ENCODE measurements around the gene SEPTIN10. TPM values are rescaled to one million over a fixed set of nuclear protein-coding genes. Genes with fewer than 3 reads are reported as not detected.

SEPTIN10 gene
- total RNA-seq, 3 donors from 2014 or later = 93.5 to 116 (median 100) TPM

GRCh38 chr2:109507217-109507616 is 106.5 kb downstream of the SEPTIN10 start:
- DNase-seq (ENCODE audit: low spot score in 2 of 2) = no peak
- no peak for TF ChIP-seq POLR2AphosphoS5 (IDR thresholded peaks at IDR 0.05)
- no peak for TF ChIP-seq POLR2A (IDR thresholded peaks at IDR 0.05)
- no peak for TF ChIP-seq CTCF (IDR thresholded peaks at IDR 0.05)

GRCh38 chr2:109503191-109503590 is 110.6 kb downstream of the SEPTIN10 start:
- intact Hi-C loops (cut with DNase I; ENCODE audit: low total_unique reads) = no loop called here
- Histone ChIP-seq H3K27ac (no peak overlapping the region), H3K4me1 (no peaks in the 10 kb centered on the region), H3K9me3 (peaks cover 7 to 9% of the 10 kb centered on the region in 2 donors), H3K4me3 (no peak overlapping the region), H3K27me3 (no peaks in the 10 kb centered on the region), H3K36me3 (no peaks in the 10 kb centered on the region)
- no peak for DNase-seq (ENCODE audit: low spot score in 2 of 2)
- TF ChIP-seq POLR2A (IDR thresholded peaks at IDR 0.05) = no peak
- no peak for TF ChIP-seq POLR2AphosphoS5 (IDR thresholded peaks at IDR 0.05)
- no peak for TF ChIP-seq CTCF (IDR thresholded peaks at IDR 0.05)

More at GRCh38 chr2:109507217-109507616, 106.5 kb downstream of the SEPTIN10 start:
- Histone ChIP-seq H3K36me3 (no peaks in the 10 kb centered on the region), H3K4me3 (no peak overlapping the region), H3K9me3 (peaks cover 7 to 9% of the 10 kb centered on the region in 2 donors), H3K27ac (no peak overlapping the region), H3K27me3 (no peaks in the 10 kb centered on the region), H3K4me1 (no peaks in the 10 kb centered on the region)
- intact Hi-C loops (cut with DNase I; ENCODE audit: low total_unique reads) = no loop called here

- Histone ChIP-seq H3K27me3 (no peaks in the 10 kb centered on the region), H3K4me1 (no peaks in the 10 kb centered on the region), H3K27ac (no peak overlapping the region), H3K36me3 (no peaks in the 10 kb centered on the region), H3K9me3 (peaks cover 7 to 9% of the 10 kb centered on the region in 2 donors), H3K4me3 (no peak overlapping the region)
- TF ChIP-seq CTCF (IDR thresholded peaks at IDR 0.05) = no peak
- no peak for TF ChIP-seq POLR2AphosphoS5 (IDR thresholded peaks at IDR 0.05)
- no peak for TF ChIP-seq POLR2A (IDR thresholded peaks at IDR 0.05)
- DNase-seq (ENCODE audit: low spot score in 2 of 2) = no peak
- intact Hi-C loops (cut with DNase I; ENCODE audit: low total_unique reads) = no loop called here
These were observed 112.3 kb downstream of the SEPTIN10 start for GRCh38 chr2:109501461-109501860.

GRCh38 chr2:109500910-109501309 is 112.9 kb downstream of the SEPTIN10 start:
- no peaks in the 10 kb centered on the region for H3K36me3 ChIP-seq
- H3K4me3 ChIP-seq = no peak overlapping the region
- peaks cover 6% of the 10 kb centered on the region in 2 donors for H3K9me3 ChIP-seq
- TF ChIP-seq POLR2A (IDR thresholded peaks at IDR 0.05) (no peak), CTCF (IDR thresholded peaks at IDR 0.05) (no peak), POLR2AphosphoS5 (IDR thresholded peaks at IDR 0.05) (no peak)
- H3K27me3 ChIP-seq = no peaks in the 10 kb centered on the region
- DNase-seq (ENCODE audit: low spot score in 2 of 2) = no peak
- no peak overlapping the region for H3K27ac ChIP-seq
- H3K4me1 ChIP-seq = no peaks in the 10 kb centered on the region
- intact Hi-C loops (cut with DNase I; ENCODE audit: low total_unique reads) = no loop called here

GRCh38 chr2:109499566-109499965 is 114.2 kb downstream of the SEPTIN10 start:
- Histone ChIP-seq H3K27ac (peak overlapping the region; percentile 13 to 68), H3K27me3 (no peaks in the 10 kb centered on the region), H3K4me1 (no peaks in the 10 kb centered on the region), H3K9me3 (no peaks in the 10 kb centered on the region), H3K36me3 (no peaks in the 10 kb centered on the region), H3K4me3 (no peak overlapping the region)
- intact Hi-C loops (cut with DNase I; ENCODE audit: low total_unique reads) = no loop called here
- DNase-seq (ENCODE audit: low spot score in 2 of 2) = peak in 1 of 2 donors; percentile 59
- no peak for TF ChIP-seq POLR2AphosphoS5 (IDR thresholded peaks at IDR 0.05)
- TF ChIP-seq CTCF (IDR thresholded peaks at IDR 0.05) = no peak
- no peak for TF ChIP-seq POLR2A (IDR thresholded peaks at IDR 0.05)
